Left colon (tissue), 2 donors: Measurements from ENCODE around the gene CNKSR3. TPM values are rescaled to one million over a fixed set of nuclear protein-coding genes. Genes with fewer than 3 reads are reported as not detected.

Experiments
- ATAC-seq: fragments of 200-7000 bp; cut with Tn5 transposase; one replicate; pipeline ENCODE4 v1.9.1; 2020; ENCODE audit warnings: mild to moderate bottlenecking, moderate library complexity
- DNase-seq, 2 donors: peaks; one replicate each; pipeline ENCODE4 v3.0.0-alpha.2; 2020
- intact Hi-C, 2 donors: fragments of 100-400 bp; cut with DNase I in 1 of 2; cut with micrococcal nuclease in 1 of 2; formaldehyde crosslinking; loops; one replicate each; pipeline versions ENCODE4 v1.11.2 to v1.14.0; 2022; cut with DNase I, micrococcal nuclease
- total RNA-seq, 2 donors: library from RNA; stranded (reverse); fragmentation: NEBNext Ultra II Directional; extraction: Animal tissue kit (Norgen Biotek cat#: 25700); gene quantifications; one replicate each; pipeline ENCODE4 v1.2.1, GENCODE V29; 2021
- donor health status: DM: no; HTN: no; CAD: no.
- donor health status: DM: yes; HTN: yes; CAD: no.

The CNKSR3 gene
- total RNA-seq, 2 donors from 2014 or later = 11.6 to 49.4 TPM

GRCh38 chr6:154506991-154507898, 3.2 kb downstream of the CNKSR3 start:
- ATAC-seq = no peak
- intact Hi-C loops = no loop called here
- no peak for DNase-seq

DNA sequence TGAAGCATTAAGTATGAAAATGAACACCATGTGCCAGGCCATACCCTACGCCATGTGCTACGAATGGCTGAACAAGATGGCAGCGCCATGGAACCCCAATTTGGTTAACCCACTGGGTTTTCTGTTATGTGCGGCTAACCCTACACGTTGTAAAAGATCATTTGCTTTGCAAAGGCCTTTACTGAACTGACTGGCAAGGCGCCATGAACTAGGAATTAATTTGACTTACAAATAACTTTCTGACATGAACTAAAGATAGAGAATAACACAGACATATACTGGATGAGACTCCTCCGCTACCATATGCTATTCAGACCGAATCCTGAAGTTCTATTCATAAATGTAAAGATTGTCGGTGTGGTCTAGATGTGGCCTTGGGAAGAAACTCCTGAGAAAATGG, 3.9 kb downstream of the CNKSR3 start:
- no peak for ATAC-seq
- intact Hi-C loops = no loop called here
- DNase-seq = no peak

DNA sequence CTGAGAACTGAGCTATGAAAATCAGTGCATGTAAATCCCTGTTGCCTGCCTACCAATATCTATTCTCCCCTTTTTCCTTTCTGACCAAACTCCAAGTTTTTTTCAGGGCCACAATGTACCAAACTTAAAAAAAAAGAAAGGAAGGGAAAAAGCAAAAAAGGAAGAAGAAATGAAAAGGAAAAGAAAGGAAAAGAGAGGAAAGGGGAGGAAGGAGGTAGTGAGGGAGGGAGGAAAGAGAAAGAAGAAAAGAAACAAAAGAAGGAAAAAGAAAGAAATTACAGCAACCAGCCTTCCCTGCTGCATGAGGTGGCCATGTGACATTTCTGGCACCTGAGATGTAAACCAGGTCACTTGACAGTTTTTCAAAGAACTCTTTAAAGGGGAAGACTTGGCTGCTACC, 4.4 kb downstream of the CNKSR3 start:
- no peak for DNase-seq
- ATAC-seq = no peak
- intact Hi-C loops = no loop called here

- DNase-seq (no peak), ATAC-seq (no peak)
- intact Hi-C loops = no loop called here
Observed at GRCh38 chr6:154504865-154505449, 5.5 kb downstream of the CNKSR3 start.

- intact Hi-C loops = no loop called here
- ATAC-seq = no peak
- DNase-seq = no peak
Observed at GRCh38 chr6:154504102-154504501, 6.4 kb downstream of the CNKSR3 start.

DNA sequence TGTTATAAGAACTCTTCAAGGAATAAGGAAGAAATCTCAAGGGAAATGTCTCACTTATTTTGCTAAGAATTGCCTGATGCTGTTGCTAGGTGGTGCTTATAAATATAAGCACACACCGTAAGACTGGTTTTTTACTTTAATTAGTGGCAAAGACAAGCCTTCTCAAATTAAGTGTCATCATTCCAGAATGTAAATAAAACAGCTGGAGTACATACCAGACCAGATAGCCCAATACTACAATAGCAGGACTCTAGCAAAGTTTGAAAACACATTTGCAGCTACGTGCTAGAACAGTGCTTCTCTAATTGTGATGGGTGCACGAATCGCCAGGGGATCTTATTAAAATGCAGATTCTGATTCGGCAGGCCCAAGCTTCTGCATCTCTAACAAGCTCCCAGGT, 6.8 kb downstream of the CNKSR3 start:
- no peak for DNase-seq
- no peak for ATAC-seq
- intact Hi-C loops = no loop called here

- ATAC-seq (no peak), DNase-seq (no peak)
- intact Hi-C loops = no loop called here
Observed at GRCh38 chr6:154502553-154502952, 7.9 kb downstream of the CNKSR3 start.

GRCh38 chr6:154501578-154501868, 9.0 kb downstream of the CNKSR3 start:
- DNase-seq (no peak), ATAC-seq (no peak)
- intact Hi-C loops = no loop called here

DNA sequence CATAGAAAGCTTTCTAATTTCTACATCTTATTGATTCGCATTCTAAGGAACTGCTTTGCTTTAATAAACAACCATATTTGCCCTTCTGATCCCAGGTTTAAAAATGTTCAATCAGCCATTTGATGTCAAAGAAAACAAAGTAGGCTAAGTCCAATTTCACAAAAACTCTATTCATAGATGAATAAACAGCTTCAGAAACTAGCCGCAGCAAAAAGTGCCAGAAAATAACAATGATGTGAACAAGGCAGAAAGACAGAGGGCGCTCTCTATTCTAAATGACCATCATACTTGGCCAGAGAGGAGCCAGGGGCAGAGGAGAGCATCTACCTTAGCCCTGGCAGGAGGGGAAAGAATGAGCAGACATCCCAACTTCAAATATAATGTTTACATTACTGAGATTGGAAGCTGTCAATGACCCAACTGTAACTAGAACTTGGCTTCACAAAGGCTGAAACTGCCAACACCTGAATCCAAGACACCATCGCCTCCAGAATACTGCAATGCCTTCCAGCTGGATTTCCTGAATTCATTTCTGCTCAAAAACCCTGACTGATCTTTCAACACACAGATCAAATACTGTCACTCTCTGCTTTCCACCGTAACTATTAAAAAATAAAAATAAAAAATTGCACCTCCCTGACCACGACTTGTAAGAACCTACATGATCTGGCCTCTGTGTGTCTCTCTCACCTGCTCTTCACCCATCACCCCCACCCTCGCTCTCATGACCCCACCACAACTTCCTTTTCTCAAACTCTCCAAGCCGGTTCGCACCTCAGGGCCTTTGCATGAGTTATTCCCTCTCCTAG, 9.5 kb downstream of the CNKSR3 start:
- intact Hi-C loops = no loop called here
- DNase-seq (no peak), ATAC-seq (peak; percentile 66)

GRCh38 chr6:154499855-154500589, 10.5 kb downstream of the CNKSR3 start:
- DNase-seq = no peak
- no peak for ATAC-seq
- intact Hi-C loops = no loop called here

DNA sequence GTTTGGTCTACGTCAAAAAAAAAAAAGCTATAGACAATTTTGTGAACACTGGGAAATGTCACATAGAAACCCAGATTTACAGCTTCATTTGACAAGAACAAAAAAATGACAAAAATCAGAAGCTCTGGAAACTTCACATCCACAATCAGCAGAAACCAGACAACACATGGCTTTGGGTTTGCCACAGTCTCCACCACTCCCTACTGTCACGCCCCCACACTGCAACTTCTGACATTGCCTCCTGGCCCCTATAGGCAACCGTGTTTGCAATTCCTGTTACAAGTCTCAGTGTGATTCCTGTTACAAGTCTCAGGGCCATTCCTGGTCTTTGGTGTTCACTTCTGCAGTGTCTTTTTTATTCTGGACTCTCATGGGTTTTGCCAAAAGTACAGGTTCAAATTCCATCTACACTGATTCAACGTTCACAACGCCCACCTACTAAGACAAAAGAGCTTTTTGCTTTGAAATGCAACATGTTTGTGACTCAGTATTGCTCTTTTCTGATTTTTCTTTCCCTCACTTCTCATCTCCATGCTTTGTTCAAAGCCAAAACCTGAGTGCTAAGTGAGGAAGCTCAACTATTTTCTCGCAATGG, 12.0 kb downstream of the CNKSR3 start:
- intact Hi-C loops = no loop called here
- DNase-seq (no peak), ATAC-seq (no peak)

GRCh38 chr6:154496793-154497517, 13.5 kb downstream of the CNKSR3 start:
- intact Hi-C loops = no loop called here
- DNase-seq = no peak
- ATAC-seq = no peak

- intact Hi-C loops = no loop called here
- DNase-seq (no peak), ATAC-seq (no peak)
Observed at GRCh38 chr6:154496186-154496585, 14.3 kb downstream of the CNKSR3 start.

DNA sequence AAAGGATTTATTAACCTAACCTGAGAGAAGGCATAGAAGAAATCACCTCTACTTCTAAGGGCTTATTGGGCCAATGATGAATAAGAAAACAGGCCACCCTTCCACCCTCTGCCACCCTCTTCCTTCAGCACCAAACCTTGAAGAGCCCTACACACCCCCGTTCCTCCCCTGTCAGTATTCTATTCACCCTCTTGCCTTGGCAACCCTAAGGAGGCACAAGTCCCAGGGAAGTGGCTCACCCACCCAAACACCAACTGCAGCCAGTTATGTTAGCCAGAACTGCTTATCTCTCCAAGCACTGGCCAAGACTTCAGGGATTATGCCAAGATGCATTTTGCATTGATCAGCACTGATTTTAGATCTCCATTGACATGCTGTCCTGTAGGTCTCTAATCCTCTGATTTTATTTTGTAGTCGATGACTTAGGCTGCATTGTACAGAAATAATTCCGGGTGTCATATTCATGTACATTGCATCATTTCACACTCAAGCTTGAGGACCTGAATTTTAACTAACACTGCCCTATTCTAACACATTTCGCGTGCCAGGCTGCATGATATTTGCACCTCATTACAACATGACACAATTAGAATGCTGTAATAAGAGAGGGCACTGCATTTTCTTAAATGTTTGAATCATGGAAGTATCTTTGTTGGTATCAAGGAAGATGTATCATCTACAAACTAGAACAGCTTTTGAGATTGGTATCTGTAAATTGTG, 15.7 kb downstream of the CNKSR3 start:
- ATAC-seq (no peak), DNase-seq (no peak)
- intact Hi-C loops = no loop called here

GRCh38 chr6:154491567-154492470, 18.7 kb downstream of the CNKSR3 start:
- no peak for DNase-seq
- intact Hi-C loops = no loop called here
- no peak for ATAC-seq

DNA sequence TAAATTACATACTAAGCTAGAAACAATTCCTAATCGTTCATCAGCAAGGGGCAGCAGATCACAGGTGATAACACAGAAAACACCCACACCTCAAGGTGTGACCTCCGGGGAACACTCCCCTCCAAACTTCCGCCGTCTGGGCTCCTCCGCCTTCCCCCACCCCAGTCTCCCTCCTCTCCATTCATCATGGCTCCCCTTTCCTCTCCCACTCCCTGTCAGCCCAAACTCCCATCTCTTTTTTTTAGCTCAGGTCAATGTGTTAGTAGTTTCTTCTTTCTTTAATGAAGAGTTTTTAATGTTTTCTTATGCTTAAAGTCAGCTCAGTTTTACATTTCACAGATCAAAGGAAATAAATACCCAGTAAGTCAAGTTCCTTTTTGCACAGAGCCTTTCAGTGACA, 20.7 kb downstream of the CNKSR3 start:
- no peak for ATAC-seq
- no peak for DNase-seq
- intact Hi-C loops = no loop called here
